HG02759 (cell line): ENCODE measurements around the gene OR52K1.

Experiments
- ATAC-seq: cut with Tn5 transposase; IDR thresholded peaks from one replicate; pipeline ENCODE4 v1.9.1; 2021; ENCODE audit warnings: mild to moderate bottlenecking, moderate library complexity; ENCODE audit not compliant: unreplicated experiment

Gene OR52K1

GRCh38 chr11:4482445-4482844 lies at the start of gene OR52K1:
Gene OR52K1 (plus strand): TSS chr11:4482646. CDS start chr11:4488901, 6,255 bp downstream.
- ATAC-seq: no peak

- ATAC-seq: no peak
Measured at GRCh38 chr11:4433856-4434255, 48.6 kb upstream of the OR52K1 start.

GRCh38 chr11:4436411-4436810 lies 46.0 kb upstream of the OR52K1 start:
- ATAC-seq: no peak

- no peak for ATAC-seq
Measured at GRCh38 chr11:4441515-4441914, 40.9 kb upstream of the OR52K1 start.

- no peak for ATAC-seq
Measured at GRCh38 chr11:4443232-4443891, 39.1 kb upstream of the OR52K1 start.

- ATAC-seq: no peak
Measured at GRCh38 chr11:4448995-4449394, 33.5 kb upstream of the OR52K1 start, which contains the start of gene OR52K2. Gene OR52K2 (plus strand): TSS chr11:4449295. CDS start chr11:4449340, 45 bp downstream.

GRCh38 chr11:4453118-4453517 lies 29.3 kb upstream of the OR52K1 start:
- ATAC-seq: no peak

- no peak for ATAC-seq
Measured at GRCh38 chr11:4454021-4454420, 28.4 kb upstream of the OR52K1 start.

GRCh38 chr11:4455419-4455818 lies 27.0 kb upstream of the OR52K1 start:
- no peak for ATAC-seq

GRCh38 chr11:4459500-4459899 lies 22.9 kb upstream of the OR52K1 start:
- peak; percentile 88 for ATAC-seq

- no peak for ATAC-seq
Measured at GRCh38 chr11:4460151-4460550, 22.3 kb upstream of the OR52K1 start.

GRCh38 chr11:4464216-4465159 lies 18.0 kb upstream of the OR52K1 start:
- ATAC-seq: no peak

- ATAC-seq: no peak
Measured at GRCh38 chr11:4465407-4465806, 17.0 kb upstream of the OR52K1 start.

- no peak for ATAC-seq
Measured at GRCh38 chr11:4466131-4466870, 16.1 kb upstream of the OR52K1 start.

- peak; percentile 59 for ATAC-seq
Measured at GRCh38 chr11:4466871-4467442, 15.5 kb upstream of the OR52K1 start.

- no peak for ATAC-seq
Measured at GRCh38 chr11:4467811-4468606, 14.4 kb upstream of the OR52K1 start.

- ATAC-seq: no peak
Measured at GRCh38 chr11:4479644-4480043, 2.8 kb upstream of the OR52K1 start.

GRCh38 chr11:4480577-4481239 lies 1.7 kb upstream of the OR52K1 start:
- no peak for ATAC-seq

- ATAC-seq: no peak
Measured at GRCh38 chr11:4481240-4481582, 1.2 kb upstream of the OR52K1 start.

- no peak for ATAC-seq
Measured at GRCh38 chr11:4484310-4484709, 1.9 kb downstream of the OR52K1 start.
